Measurements from ENCODE around the gene INPP5B. TPM values are rescaled to one million over a fixed set of nuclear protein-coding genes. Genes with fewer than 3 reads are reported as not detected.

INPP5B gene
- total and polyA plus RNA-seq, 8 donors = 7.5 to 16.1 (median 12.3) TPM

DNA sequence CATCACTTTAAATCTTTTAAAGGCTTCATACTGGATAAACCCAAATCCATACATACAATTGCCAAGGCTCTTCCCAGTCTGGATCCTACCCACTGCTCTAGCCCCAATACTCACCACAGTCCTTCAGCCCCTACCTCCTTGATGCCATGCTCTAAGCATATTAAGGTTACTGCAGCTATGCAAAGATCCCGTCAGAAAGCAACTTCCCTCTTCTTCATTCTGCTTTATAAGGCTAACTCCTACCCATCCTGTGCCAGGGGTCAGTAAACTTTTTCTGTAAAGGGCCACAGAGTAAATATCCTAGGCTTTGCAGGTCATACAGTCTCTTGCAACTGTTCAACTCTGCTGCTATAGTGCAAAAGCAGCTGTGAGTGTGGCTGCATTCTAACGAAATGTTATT, 53.2 kb downstream of the INPP5B start:
- no peak for ATAC-seq
- Histone ChIP-seq H3K27me3 (no peaks in the 10 kb centered on the region), H3K9me3 (no peaks in the 10 kb centered on the region), H3K27ac (no peak overlapping the region), H3K4me1 (no peaks in the 10 kb centered on the region), H3K4me3 (no peak overlapping the region), H3K36me3 (peaks cover 0 to 9% (median 0%) of the 10 kb centered on the region in 3 donors)
- TF ChIP-seq, protein P1, sequence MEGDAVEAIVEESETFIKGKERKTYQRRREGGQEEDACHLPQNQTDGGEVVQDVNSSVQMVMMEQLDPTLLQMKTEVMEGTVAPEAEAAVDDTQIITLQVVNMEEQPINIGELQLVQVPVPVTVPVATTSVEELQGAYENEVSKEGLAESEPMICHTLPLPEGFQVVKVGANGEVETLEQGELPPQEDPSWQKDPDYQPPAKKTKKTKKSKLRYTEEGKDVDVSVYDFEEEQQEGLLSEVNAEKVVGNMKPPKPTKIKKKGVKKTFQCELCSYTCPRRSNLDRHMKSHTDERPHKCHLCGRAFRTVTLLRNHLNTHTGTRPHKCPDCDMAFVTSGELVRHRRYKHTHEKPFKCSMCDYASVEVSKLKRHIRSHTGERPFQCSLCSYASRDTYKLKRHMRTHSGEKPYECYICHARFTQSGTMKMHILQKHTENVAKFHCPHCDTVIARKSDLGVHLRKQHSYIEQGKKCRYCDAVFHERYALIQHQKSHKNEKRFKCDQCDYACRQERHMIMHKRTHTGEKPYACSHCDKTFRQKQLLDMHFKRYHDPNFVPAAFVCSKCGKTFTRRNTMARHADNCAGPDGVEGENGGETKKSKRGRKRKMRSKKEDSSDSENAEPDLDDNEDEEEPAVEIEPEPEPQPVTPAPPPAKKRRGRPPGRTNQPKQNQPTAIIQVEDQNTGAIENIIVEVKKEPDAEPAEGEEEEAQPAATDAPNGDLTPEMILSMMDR (IDR thresholded peaks at IDR 0.05) = no peak
- intact Hi-C loops (cut with DNase I) = no loop called here
- WGBS, 2 donors = 93 to 97% methylated on average over 2 of the region's 2 CpGs
- no peak for FAIRE-seq
- DNase-seq = no peak

DNA sequence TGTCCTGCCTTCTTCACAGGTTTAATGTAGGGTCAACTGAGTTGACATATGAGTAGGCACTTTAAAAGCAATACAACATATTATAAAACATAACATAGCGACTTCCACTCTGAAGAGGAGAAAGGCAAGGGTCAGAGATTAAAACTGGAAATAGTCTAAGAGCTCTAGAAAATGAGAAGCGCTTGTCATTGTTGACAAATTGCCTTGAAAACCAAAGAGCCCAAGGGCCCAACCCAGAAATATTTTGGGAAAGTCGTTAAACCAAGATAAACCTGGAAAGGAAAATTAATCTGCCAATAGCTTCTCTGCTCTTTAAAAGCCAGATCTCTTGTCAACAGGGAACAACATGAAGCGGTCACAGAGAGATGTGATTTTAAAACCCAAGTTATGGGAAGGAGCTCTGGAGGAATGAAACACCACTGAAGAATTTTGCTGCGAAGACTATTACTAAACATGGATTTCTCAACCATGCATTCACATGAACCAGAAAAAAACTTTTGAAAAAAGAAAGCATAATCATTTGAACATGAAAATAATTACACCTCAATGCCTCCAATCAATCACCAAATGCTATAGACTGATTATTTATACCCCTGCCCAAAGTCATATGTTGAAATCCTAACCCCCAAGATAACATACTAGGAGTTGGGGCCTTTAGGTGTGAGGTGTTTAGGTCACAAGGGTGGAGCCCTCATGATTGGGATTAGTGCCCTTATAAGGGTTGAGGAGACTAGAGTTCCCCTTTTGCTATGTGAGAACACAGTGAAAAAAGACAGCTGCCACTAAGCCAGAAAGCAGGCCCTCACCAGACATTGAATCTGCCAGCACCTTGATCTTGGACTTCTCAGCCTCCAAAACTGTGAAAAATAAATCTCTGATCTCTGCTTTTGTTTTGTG, 54.5 kb downstream of the INPP5B start:
- intact Hi-C loops (cut with DNase I) = no loop called here
- H3K27me3 ChIP-seq = no peaks in the 10 kb centered on the region
- WGBS, 2 donors = 81 to 86% methylated on average over 5 of the region's 5 CpGs
- H3K27ac ChIP-seq = no peak overlapping the region
- peaks cover 0 to 21% (median 3%) of the 10 kb centered on the region in 3 donors for H3K36me3 ChIP-seq
- no peak for ATAC-seq
- no peaks in the 10 kb centered on the region for H3K9me3 ChIP-seq
- H3K4me1 ChIP-seq = no peaks in the 10 kb centered on the region
- no peak overlapping the region for H3K4me3 ChIP-seq
- TF ChIP-seq, protein P1 (IDR thresholded peaks at IDR 0.05) = no peak
- no peak for FAIRE-seq
- DNase-seq = no peak

DNA sequence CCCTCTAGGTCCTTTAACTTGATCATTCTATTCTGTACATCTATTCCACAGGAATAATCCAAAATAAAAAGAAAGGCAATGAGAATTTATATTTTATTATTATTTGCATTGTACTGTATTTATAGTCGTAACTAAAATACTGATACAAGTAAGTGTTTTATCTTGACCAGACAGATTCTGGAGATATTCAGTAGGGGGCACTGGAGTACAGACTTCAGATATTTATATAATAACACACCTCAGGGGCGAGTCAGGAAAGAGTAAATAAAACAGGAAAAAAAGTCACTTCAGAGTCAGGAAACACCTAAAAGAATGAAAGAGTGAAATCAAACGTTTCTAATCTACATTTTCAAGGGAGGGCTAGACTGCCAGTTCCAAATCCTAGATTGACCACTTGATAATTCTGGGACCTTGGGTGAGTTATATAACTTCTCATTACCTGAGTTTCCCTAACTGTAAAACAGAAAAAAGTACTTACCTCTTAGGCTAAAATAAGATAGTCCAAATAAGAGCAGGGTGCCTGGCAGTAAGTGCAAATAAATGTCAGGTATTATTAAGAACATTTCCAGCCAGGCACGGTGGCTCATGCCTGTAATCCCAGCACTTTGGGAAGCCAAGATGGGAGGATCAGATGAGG, 56.4 kb downstream of the INPP5B start:
- no peak for DNase-seq
- 13 to 18% methylated on average over 4 of the region's 4 CpGs for WGBS, 2 donors
- peak; percentile 71 to 94 (median 86) for ATAC-seq
- intact Hi-C loops (cut with DNase I) = no loop called here
- H3K4me1 ChIP-seq = no peaks in the 10 kb centered on the region
- H3K36me3 ChIP-seq = peaks cover 3 to 39% (median 8%) of the 10 kb centered on the region in 3 donors
- no peak overlapping the region for H3K4me3 ChIP-seq
- H3K27ac ChIP-seq = peak overlapping the region in 1 of 4 donors; percentile 10
- no peaks in the 10 kb centered on the region for H3K27me3 ChIP-seq
- H3K9me3 ChIP-seq = no peaks in the 10 kb centered on the region
- TF ChIP-seq, protein P1 (IDR thresholded peaks at IDR 0.05) = peak in 3 of 4 donors; percentile 9 to 44 (median 27)
- FAIRE-seq = peak; percentile 93

DNA sequence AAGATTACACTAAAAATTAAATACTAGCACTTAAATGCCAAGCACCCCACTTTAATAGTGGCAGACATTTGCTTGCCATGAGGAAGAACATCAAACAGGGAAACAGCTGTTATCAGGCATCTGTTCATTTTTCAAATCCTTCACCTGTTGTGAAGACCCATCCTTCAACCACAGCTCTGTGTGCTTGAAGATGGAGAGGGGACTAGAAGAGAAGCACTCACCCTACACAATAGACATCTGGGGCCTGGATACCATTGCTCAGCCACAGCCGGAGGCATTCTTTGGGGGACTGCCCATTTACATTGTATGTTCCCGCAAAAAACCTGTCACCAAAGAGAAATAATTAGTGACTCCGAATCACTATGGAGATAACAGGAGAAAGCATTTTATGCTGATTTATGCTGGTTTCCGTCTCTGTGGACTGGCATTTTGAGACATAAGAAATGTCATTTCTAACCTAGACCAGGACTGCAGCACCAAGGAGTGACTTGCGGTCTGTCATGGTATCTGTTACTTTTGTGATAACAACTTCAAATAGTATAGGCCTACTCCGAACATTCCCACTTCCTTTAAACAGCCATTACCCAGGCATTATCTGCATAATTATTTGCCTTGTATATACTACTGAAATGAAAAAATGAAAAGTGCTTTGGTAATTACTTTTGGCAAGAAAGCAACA, 58.7 kb downstream of the INPP5B start:
- intact Hi-C loops (cut with DNase I) = no loop called here
- no peak for DNase-seq
- Histone ChIP-seq H3K27ac (no peak overlapping the region), H3K9me3 (no peaks in the 10 kb centered on the region), H3K4me1 (no peaks in the 10 kb centered on the region), H3K4me3 (no peak overlapping the region), H3K36me3 (peaks cover 3 to 53% (median 8%) of the 10 kb centered on the region in 3 donors), H3K27me3 (no peaks in the 10 kb centered on the region)
- WGBS, 2 donors = 77 to 90% methylated on average over 6 of the region's 6 CpGs
- TF ChIP-seq, protein P1 (IDR thresholded peaks at IDR 0.05) = no peak
- no peak for ATAC-seq
- no peak for FAIRE-seq
